ENCODE measurements around the gene CRTAC1.

CRTAC1 gene

GRCh38 chr10:98029149-98030092 lies 1.0 kb downstream of the CRTAC1 start:
- DNase-seq: no peak

DNA sequence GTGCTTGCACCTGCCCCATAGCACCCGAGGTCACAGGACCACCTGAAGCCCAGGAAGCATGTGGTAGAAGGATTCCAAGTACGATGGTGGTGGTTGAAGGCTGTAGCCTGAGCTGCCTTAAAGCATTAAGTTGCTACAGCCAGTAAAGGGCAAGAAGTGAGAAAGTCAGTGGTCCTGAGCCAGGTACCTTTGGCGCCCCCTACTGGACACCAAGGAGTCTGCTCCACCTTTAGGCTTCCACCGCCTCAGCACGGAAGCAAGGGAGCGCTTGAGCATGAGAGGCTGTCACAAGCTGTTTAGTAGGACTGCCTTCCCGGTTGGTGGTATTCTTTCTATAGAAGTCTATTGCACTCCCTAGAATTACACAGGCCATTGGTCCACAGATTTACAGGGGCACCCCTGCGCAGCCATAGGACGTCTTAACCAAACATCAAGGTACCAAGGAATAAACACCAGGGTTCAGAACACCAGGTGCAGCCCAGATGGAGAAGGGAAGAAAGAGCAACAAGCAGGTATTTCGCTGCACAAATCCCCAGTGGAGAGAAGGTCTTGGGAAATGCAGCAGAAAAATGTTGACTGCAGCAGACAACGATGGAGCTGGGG lies 2.2 kb downstream of the CRTAC1 start:
- DNase-seq: peak; percentile 67 to 78

GRCh38 chr10:98023024-98023423 lies 7.4 kb downstream of the CRTAC1 start:
- DNase-seq: no peak

DNA sequence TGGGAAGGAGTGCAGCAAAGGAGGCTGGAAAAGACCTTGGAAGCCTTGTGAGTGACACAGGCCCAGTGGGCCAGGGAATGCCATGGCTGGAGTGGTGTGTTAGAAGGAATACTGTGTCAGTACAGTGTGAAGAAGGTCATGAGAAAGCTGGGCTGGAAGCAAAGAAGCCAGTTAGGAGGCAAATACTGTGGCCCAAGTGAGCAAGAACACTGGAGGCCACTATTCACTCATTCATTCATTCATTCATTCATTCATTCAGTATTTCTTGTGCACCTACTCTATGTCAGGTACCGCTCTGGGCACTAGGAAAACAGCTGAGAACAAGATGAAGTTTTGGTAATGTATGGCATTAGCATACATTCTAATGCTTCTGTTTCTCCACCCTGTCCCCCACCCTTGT lies 9.6 kb downstream of the CRTAC1 start:
- DNase-seq: no peak

DNA sequence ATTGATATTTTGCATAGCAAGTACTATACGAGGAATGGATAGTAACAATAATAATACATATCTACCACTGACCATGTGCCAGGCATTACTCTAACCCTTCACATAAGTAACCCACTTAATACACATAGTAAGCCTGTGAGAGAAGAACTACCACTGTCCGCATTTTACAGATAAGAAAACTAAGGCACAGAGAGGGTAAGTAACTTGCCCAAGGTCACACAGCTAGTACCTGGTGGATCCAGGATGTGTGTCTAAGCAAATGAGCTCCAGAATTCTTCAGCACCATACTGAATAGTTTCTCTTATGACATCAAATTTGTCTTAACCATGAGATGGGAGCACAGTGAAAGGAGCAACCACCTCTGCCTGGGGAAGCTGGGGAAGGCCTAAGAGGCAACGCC lies 10.2 kb downstream of the CRTAC1 start:
- DNase-seq: no peak

DNA sequence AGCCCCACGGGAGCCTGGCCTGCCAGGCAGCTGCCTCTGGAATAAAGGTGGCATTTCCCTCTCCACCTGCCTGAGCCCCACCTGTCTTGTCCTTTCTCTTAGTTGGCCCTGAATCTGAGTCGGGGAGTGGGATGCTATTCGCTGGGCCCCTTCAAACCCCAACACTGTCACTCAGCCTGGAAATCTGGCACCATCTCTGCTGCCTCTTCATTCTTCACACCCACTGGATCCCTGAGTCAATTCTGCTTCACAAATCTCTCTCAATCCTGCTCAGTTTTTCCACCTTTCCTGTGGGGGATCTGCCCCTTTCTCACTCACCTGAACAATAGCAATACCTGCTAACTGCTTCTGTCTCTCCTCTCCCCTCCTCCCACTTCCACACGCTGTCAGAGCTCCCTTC lies 10.6 kb downstream of the CRTAC1 start:
- no peak for DNase-seq

DNA sequence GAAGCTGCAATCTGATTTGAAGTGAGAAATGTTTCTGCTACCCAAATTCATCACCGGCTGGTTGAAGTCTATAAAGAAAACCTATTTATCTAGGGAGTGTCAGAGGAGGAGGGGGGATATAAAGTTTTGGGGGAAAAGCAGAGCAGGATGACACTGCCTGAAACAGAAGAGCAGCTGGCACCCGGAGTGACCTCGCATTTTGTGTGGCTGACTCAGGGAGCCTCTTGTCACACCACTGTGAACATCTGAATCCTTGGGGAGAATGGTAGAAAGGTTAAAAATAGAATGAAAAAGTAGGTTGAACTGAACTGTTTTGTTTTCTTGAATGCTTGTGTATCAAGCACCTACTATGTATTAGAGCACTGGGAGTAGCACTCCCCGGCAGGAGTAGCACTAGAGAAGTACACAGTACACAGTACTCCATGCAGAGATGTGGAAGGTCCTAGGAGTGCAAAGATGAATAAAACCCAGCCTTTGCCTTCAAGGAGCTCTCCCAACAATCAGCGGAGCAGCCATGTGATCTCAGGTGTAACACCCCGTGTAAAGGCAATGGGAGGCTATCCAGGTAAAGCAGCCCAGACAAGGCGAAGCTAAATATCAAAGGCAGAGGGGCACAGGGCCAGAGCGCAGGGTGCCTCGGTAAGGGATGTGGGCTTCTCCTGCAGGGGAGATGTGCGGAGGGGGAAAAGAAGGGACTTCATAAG lies 13.5 kb downstream of the CRTAC1 start:
- DNase-seq: no peak

GRCh38 chr10:98013776-98014175 lies 16.6 kb downstream of the CRTAC1 start:
- no peak for DNase-seq

- no peak for DNase-seq
Measured at GRCh38 chr10:98013122-98013521, 17.3 kb downstream of the CRTAC1 start.

DNA sequence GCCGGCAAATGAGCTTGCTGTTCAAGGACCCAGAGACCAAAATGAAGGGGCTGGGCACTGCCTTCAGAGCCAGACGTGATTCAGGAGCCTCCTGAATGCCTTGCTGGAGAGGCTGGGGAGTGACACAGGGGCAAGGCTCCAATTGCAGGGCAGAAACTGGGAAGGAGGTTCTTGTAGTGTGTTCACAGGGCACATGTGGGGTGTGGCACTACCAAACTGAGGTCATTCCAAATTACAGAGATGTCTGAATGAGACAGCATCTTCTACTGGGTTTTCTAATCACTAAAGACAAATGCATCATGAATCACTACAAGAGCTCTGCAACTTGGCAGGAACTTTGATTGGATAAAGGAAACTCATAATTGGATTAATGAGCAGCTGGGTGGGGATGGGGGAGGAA lies 17.8 kb downstream of the CRTAC1 start:
- no peak for DNase-seq

- no peak for DNase-seq
Measured at GRCh38 chr10:98010939-98011685, 19.3 kb downstream of the CRTAC1 start.

DNA sequence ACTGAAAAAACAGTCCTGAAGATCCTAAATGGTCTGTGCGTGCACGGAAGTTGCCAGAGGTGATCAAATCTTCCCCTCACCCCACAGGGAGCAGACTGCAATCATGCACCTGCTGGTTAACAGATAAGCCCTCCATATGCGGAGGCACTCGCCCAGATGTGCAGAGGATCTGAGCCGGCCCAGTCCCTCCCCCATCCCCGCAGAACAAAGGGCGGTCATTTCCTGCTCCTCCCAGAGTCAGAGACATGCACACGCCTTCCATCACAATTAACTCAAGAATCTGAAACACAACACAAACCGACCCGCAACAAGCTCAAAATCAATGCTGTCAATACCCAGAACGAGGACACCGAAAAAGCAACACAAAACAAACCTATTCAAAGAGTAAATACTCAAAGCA lies 24.2 kb downstream of the CRTAC1 start:
- no peak for DNase-seq

GRCh38 chr10:98001736-98002135 lies 28.7 kb downstream of the CRTAC1 start:
- no peak for DNase-seq

GRCh38 chr10:98000346-98000745 lies 30.1 kb downstream of the CRTAC1 start:
- DNase-seq: no peak

DNA sequence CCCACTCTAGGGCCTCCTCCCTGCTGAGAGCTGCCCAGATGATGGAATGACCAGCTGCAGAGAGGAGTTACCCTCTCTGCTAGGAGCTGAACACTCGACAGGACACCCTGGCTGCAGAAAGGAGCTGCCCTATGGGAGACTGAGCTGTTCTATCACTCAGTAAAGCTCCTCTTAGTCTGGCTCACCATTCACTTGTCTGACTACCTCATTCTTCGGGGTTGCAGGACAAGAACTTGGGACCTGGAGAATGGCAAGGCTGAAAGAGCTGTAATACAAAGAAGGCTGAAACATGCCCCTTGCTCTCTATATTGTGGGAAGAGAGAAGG lies 30.5 kb downstream of the CRTAC1 start:
- DNase-seq: no peak

- no peak for DNase-seq
Measured at GRCh38 chr10:97999066-97999922, 31.1 kb downstream of the CRTAC1 start.

DNA sequence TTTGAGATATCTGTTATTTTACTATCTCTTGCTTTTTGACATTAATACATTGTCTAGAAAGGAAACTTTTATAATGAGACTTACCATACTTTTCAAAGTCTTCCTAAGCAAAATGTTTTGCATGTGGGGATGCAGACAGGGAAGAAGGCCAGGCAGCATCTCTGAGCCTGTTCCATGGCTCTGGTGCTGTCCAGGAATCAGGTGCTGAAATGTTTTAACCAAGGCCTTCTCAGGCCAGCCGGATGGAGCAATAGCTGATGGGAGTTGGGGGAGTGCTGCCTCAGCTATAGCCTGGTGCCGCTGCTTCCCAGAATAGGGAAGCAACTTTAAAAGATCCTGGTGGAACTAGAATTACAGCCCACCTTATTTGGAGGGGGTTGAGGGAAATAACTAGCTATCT lies 38.5 kb downstream of the CRTAC1 start:
- DNase-seq: no peak

GRCh38 chr10:97981816-97982215 lies 48.6 kb downstream of the CRTAC1 start:
- no peak for DNase-seq

DNA sequence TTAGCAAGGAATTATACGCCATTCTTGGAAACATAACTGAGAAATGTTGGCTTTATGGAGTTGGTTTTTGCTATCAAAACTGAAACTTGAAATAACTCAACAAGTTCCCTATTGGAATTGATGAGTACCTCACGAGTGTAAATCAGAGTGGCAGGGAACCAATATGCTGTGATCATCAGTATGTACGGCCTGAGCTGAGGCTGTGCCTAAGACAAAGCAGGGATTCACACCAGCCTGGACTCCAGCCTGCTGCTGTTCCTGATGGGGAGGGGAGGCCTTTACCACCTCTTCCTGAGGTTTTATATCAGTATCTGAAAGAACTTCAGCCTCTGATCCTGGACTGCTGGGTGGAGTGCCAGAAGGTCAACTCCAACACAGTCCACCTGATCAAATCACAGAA lies 52.7 kb downstream of the CRTAC1 start:
- DNase-seq: no peak

DNA sequence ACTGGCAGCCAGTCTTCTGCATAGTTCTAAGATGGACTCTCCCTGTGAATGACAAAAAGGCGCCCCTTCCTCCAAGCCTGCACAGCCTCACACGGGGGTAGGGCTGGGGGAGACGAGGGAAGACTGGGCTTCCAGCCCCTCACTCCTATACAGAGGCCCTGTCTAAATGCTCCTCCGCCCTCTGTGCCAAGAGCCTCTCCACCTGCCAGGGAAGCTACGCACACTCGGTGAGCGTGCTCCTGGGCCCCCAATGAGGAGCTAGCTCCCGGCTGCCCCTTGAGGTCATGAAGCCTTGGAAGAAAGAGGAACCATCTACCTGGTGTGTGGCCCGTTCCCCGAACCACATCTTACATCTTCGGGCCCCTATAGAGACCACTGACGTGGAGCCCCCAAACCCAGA lies 54.8 kb downstream of the CRTAC1 start:
- no peak for DNase-seq

- DNase-seq: no peak
Measured at GRCh38 chr10:97974526-97975525, 55.6 kb downstream of the CRTAC1 start.
